Mucosa of descending colon (tissue), 3 donors: Measurements from ENCODE around the gene TOP1. TPM values are rescaled to one million over a fixed set of nuclear protein-coding genes. Genes with fewer than 3 reads are reported as not detected.

Experiments used
- ATAC-seq: fragments of 200-7000 bp; cut with Tn5 transposase; one replicate; pipeline ENCODE4 v1.9.1; 2020; ENCODE audit warnings: mild to moderate bottlenecking, moderate library complexity
- DNase-seq, 3 donors: peaks; one replicate each; pipeline ENCODE4 v3.0.0-alpha.2; 2020
- H3K36me3 ChIP-seq: fragments of 200-600 bp; one replicate; pipeline ENCODE4 v1.8.0; 2021; ENCODE audit warnings: low read depth, mild to moderate bottlenecking
- H3K4me1 ChIP-seq: fragments of 200-600 bp; one replicate; pipeline ENCODE4 v1.8.0; 2021; ENCODE audit warnings: low read depth, mild to moderate bottlenecking
- H3K4me3 ChIP-seq: fragments of 200-600 bp; one replicate; pipeline ENCODE4 v1.8.0; 2021; ENCODE audit warnings: mild to moderate bottlenecking
- H3K9me3 ChIP-seq: fragments of 200-600 bp; one replicate; pipeline ENCODE4 v1.8.0; 2021; ENCODE audit warnings: mild to moderate bottlenecking
- intact Hi-C, 2 donors: fragments of 100-400 bp; cut with DNase I in 1 of 2; cut with micrococcal nuclease in 1 of 2; formaldehyde crosslinking; loops; one replicate each; pipeline versions ENCODE4 v1.11.0 to v1.11.1; 2022; cut with DNase I, micrococcal nuclease
- microRNA-seq: library from miRNA; unstranded; fragments of <30 nt; microRNA quantifications from one replicate; pipeline ENCODE4, GENCODE V29; 2019
- total RNA-seq, 3 donors: library from RNA; stranded (reverse); fragmentation: NEBNext Ultra II Directional in 2 of 3; extraction: Animal tissue kit (Norgen Biotek cat#: 25700) in 2 of 3; gene quantifications; one replicate each; pipeline versions ENCODE4 v1.2.1 to v1.2.4, GENCODE V29; 2021 to 2023
- TF ChIP-seq, protein P1 (sequence below): fragments of 200-600 bp; IDR thresholded peaks from one replicate; pipeline ENCODE4 v1.8.0; 2022; ENCODE audit warnings: antibody characterized with exemption, mild to moderate bottlenecking
- donor health status: DM: no; HTN: no; CAD: no; lungs with moderate emphysema.
- donor health status: DM: no; HTN: no; CAD: no.
- donor health status: DM: no; HTN: yes; CAD: no.

Gene TOP1
- total RNA-seq, 3 donors from 2014 or later: 51.8 to 60.0 (median 57.7) TPM

DNA sequence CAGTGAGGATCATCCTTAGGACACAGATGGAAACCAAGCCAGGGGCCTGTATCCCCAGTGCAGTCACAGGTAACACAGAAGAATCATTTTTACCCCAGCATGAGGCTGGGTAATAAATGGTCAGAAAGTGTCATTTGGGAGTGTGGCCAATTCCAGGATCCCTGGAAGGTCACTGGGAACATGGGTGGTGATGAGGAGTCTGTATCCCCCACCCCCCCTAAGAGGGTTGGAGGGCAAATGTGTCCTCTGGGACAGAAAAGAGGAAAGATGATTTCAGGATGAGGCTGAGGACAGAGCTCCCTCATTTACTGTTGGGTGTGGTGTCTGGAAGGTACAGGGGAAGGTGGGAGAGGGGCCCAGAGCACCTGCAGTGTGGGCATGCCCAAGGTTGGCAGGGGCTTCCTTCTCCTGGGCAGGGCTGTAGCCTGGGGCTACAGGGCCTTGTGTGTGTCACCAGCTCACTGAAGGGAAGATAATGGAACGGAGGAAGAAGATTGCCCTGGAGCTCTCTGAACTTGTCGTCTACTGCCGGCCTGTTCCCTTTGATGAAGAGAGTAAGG is 143.2 kb downstream of the TOP1 start:
- peaks cover 4% of the 10 kb centered on the region for H3K4me1 ChIP-seq
- no peak for ATAC-seq
- no peak overlapping the region for H3K4me3 ChIP-seq
- DNase-seq: peak in 1 of 3 donors; percentile 0
- intact Hi-C loops: loop anchor here (2.0 to 10.0 kb wide), 3 partner anchors 60 to 167 kb away; no protein-coding TSS in a partner anchor
- no peaks in the 10 kb centered on the region for H3K9me3 ChIP-seq
- peaks cover 4% of the 10 kb centered on the region for H3K36me3 ChIP-seq
- TF ChIP-seq, protein P1, sequence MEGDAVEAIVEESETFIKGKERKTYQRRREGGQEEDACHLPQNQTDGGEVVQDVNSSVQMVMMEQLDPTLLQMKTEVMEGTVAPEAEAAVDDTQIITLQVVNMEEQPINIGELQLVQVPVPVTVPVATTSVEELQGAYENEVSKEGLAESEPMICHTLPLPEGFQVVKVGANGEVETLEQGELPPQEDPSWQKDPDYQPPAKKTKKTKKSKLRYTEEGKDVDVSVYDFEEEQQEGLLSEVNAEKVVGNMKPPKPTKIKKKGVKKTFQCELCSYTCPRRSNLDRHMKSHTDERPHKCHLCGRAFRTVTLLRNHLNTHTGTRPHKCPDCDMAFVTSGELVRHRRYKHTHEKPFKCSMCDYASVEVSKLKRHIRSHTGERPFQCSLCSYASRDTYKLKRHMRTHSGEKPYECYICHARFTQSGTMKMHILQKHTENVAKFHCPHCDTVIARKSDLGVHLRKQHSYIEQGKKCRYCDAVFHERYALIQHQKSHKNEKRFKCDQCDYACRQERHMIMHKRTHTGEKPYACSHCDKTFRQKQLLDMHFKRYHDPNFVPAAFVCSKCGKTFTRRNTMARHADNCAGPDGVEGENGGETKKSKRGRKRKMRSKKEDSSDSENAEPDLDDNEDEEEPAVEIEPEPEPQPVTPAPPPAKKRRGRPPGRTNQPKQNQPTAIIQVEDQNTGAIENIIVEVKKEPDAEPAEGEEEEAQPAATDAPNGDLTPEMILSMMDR: no peak

DNA sequence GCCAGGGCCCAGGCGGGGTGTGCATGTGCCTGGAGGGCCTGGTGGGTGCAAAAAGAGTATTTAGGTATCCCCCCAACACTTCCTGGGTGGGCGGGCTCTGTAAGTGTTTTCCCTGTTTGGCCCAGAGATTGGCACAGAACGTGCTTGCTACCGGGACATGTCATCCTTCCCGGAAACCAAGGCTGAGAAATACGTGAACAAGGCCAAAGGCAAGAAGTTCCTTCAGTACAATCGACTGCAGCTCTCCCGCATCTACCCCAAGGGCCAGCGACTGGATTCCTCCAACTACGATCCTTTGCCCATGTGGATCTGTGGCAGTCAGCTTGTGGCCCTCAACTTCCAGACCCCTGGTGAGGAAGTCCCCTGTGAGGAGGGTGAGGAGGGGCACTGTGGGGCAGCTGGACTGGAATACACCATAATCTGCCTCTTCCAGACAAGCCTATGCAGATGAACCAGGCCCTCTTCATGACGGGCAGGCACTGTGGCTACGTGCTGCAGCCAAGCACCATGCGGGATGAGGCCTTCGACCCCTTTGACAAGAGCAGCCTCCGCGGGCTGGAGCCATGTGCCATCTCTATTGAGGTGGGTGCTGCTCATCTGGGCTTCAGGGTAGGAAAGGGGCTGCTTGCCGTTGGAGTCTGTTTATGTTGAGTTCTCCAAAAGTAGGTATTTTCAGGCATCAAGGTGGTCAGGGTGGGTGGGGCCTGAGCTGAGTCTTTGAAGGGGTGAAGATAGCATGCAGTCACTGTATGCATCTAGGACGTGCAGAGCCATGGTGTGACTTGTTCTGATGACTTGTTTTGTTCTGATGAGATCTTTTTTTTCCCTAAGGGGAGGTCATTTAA is 143.9 kb downstream of the TOP1 start:
- no peak overlapping the region for H3K4me3 ChIP-seq
- H3K36me3 ChIP-seq: peaks cover 4% of the 10 kb centered on the region
- DNase-seq (peak in 1 of 3 donors; percentile 6), ATAC-seq (peak; percentile 6)
- no peaks in the 10 kb centered on the region for H3K9me3 ChIP-seq
- intact Hi-C loops: loop anchor here (2.0 to 10.0 kb wide), 3 partner anchors 60 to 166 kb away; no protein-coding TSS in a partner anchor
- H3K4me1 ChIP-seq: peaks cover 4% of the 10 kb centered on the region
- TF ChIP-seq, protein P1: no peak

DNA sequence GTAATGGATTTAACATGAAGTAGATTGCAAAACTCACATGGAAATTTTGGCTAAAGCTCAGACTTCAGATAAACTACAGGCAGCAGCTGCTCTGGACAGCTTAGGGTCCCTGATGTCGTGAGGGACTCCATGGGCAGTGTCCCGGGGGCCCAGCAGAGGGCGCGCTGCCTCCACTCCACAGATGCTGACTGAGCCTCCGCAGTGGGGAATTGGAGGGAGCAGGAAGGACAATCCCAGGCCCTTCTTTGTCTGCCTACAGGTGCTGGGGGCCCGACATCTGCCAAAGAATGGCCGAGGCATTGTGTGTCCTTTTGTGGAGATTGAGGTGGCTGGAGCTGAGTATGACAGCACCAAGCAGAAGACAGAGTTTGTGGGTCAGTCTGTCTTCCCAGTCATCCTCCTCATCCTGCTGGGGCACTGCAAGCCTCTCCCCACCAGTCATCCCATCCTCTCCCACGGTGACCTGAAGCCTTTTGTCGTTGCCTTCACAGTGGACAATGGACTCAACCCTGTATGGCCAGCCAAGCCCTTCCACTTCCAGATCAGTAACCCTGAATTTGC is 144.6 kb downstream of the TOP1 start:
- TF ChIP-seq, protein P1: peak; percentile 88
- no peak overlapping the region for H3K4me3 ChIP-seq
- ATAC-seq (peak; percentile 92), DNase-seq (peak; percentile 78 to 88 (median 88))
- intact Hi-C loops: loop anchor here (2.0 to 10.0 kb wide), 3 partner anchors 59 to 166 kb away; no protein-coding TSS in a partner anchor
- peaks cover 4% of the 10 kb centered on the region for H3K36me3 ChIP-seq
- no peaks in the 10 kb centered on the region for H3K9me3 ChIP-seq
- peaks cover 4% of the 10 kb centered on the region for H3K4me1 ChIP-seq

DNA sequence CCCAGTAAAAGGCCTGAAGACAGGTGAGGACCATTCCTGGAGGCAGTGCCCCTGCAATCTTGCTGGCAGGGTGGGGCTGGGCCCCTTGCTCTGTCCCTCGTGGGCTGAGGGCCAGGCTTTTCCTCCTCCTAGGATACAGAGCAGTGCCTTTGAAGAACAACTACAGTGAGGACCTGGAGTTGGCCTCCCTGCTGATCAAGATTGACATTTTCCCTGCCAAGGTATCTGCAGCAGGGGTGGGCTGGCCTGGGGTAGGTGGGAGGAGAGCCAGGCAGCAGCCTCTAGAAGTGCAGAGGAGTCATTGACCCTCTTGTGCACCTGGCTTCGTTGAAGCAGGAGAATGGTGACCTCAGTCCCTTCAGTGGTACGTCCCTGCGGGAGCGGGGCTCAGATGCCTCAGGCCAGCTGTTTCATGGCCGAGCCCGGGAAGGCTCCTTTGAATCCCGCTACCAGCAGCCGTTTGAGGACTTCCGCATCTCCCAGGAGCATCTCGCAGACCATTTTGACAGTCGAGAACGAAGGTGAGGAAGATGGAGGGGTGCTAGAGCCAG is 145.2 kb downstream of the TOP1 start:
- DNase-seq (no peak), ATAC-seq (no peak)
- H3K4me3 ChIP-seq: no peak overlapping the region
- TF ChIP-seq, protein P1: no peak
- peaks cover 4% of the 10 kb centered on the region for H3K4me1 ChIP-seq
- intact Hi-C loops: loop anchor here (2.0 to 10.0 kb wide), 3 partner anchors 58 to 165 kb away; no protein-coding TSS in a partner anchor
- H3K36me3 ChIP-seq: peaks cover 4% of the 10 kb centered on the region
- H3K9me3 ChIP-seq: no peaks in the 10 kb centered on the region

Small RNA genes lying within 50 kb of the gene (microRNA-seq; reads per million reads assigned to microRNA genes)
- not detected for gene MIR6871

Other genes with a start within 250 kb of the TOP1 start
- 10 to 100 TPM; 65.2 to 98.4 (median 85.4) TPM for gene PLCG1, start 108.7 kb downstream of the TOP1 start, total RNA-seq